Activated T-cell treated with anti-CD3 and anti-CD28 coated beads for 48 hours (primary cell): ENCODE measurements around the gene EOLA1.
"Not testable (repeated sequence)": the region's sequence is repeated elsewhere in the genome, so short reads cannot be mapped to it uniquely, and the experiment has no call there.

Experiments
- DNase-seq: peaks from one replicate; pipeline ENCODE4 v3.0.0-alpha.2; 2020; ENCODE audit warnings: low read depth

EOLA1 gene

GRCh38 chrX:149513825-149514428, 26.9 kb upstream of the EOLA1 start:
- DNase-seq: no peak

- DNase-seq: no peak
Observed at GRCh38 chrX:149515954-149516602, 24.7 kb upstream of the EOLA1 start.

- no peak for DNase-seq
Observed at GRCh38 chrX:149516604-149517003, 24.2 kb upstream of the EOLA1 start.

- DNase-seq: no peak
Observed at GRCh38 chrX:149517308-149517707, 23.5 kb upstream of the EOLA1 start.

- DNase-seq: no peak
Observed at GRCh38 chrX:149518236-149518635, 22.6 kb upstream of the EOLA1 start.

GRCh38 chrX:149520636-149521277, 20.1 kb upstream of the EOLA1 start:
- not testable (repeated sequence) for DNase-seq

- DNase-seq: no peak
Observed at GRCh38 chrX:149521438-149521837, 19.4 kb upstream of the EOLA1 start.

GRCh38 chrX:149522916-149523315, 17.9 kb upstream of the EOLA1 start:
- no peak for DNase-seq

- DNase-seq: not testable (repeated sequence)
Observed at GRCh38 chrX:149525389-149525788, 15.4 kb upstream of the EOLA1 start.

- not testable (repeated sequence) for DNase-seq
Observed at GRCh38 chrX:149525903-149526302, 14.9 kb upstream of the EOLA1 start.

- not testable (repeated sequence) for DNase-seq
Observed at GRCh38 chrX:149526318-149527033, 14.3 kb upstream of the EOLA1 start.

GRCh38 chrX:149527705-149528104, 13.1 kb upstream of the EOLA1 start:
- DNase-seq: no peak

GRCh38 chrX:149528381-149528780, 12.4 kb upstream of the EOLA1 start:
- no peak for DNase-seq

- no peak for DNase-seq
Observed at GRCh38 chrX:149531599-149531998, 9.2 kb upstream of the EOLA1 start.

- DNase-seq: not testable (repeated sequence)
Observed at GRCh38 chrX:149532868-149533267, 7.9 kb upstream of the EOLA1 start.

- DNase-seq: not testable (repeated sequence)
Observed at GRCh38 chrX:149533999-149534398, 6.8 kb upstream of the EOLA1 start.

GRCh38 chrX:149534926-149535602, 5.7 kb upstream of the EOLA1 start:
- not testable (repeated sequence) for DNase-seq

- not testable (repeated sequence) for DNase-seq
Observed at GRCh38 chrX:149537474-149537873, 3.3 kb upstream of the EOLA1 start.

GRCh38 chrX:149539283-149540130, 1.3 kb upstream of the EOLA1 start:
- DNase-seq: peak; percentile 70

- peak; percentile 77 for DNase-seq
Observed at GRCh38 chrX:149540131-149540620, 636 bp upstream of the EOLA1 start.

GRCh38 chrX:149541521-149542047, 772 bp downstream of the EOLA1 start:
- DNase-seq: no peak
